Measurements from ENCODE around the gene PARD6A. TPM values are rescaled to one million over a fixed set of nuclear protein-coding genes. Genes with fewer than 3 reads are reported as not detected.

PARD6A gene
- total and polyA plus RNA-seq, 12 donors, result 1.5 to 49.1 (median 8.9) TPM

DNA sequence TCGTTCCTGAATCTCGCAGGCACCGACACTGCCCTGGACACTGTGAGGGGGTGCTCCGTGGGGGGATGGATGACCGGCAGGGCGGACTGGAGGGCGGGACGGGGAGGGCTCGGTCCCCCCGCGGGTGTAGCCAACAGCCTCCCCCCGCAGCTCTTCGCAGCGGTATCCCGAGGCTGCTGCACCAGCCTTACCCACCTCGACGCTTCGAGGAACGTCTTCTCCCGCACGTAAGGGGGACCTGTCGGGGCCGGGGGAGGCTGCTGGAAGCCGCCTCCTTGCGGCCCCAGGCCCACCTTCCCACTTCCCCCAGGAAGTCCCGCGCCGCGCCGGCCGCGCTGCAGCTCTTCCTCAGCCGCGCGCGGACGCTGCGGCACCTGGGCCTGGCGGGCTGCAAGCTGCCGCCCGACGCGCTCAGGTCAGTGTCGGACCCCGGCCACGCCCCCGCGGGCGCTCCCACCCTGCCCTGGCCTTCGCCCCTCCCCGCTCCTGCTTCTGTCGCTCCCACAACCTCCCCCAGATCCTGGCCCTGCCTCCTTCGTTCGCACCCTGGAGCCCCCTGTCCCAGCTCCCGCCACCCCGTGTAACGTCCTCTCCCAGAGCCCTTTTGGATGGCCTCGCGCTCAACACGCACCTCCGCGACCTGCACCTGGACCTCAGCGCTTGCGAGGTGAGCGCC lies 12.5 kb upstream of the PARD6A start:
- intact Hi-C loops (cut with DNase I), result loop anchor here in 1 of 2 donors (5.0 kb wide), 1 partner anchor 101 kb away; no protein-coding TSS in a partner anchor
- peaks cover 28% of the 10 kb centered on the region for H3K27me3 ChIP-seq

DNA sequence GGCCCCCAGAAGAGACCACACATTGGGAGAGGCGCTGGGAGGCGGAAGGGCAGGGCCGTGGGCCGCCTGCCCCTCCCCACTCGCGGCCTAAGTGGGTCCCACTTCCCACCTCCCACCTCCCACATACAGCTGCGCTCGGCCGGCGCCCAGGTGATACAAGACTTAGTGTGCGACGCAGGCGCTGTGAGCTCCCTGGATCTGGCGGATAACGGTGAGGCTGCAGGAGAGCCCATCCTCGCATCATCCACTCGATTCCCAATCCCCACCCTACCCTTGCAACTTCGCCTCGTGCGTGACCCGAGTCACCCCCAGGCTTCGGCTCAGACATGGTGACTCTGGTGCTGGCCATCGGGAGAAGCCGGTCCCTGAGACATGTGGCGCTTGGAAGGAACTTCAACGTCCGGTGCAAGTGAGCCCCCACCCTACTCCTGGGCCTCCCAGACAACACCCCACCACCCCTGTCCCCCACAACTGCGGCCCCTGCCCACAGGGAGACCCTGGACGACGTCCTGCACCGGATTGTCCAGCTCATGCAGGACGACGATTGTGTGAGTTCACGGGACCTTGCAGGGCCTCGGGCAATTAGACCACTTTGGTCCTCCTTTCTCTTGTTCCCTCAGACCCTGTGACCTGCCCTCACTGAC lies 11.9 kb upstream of the PARD6A start:
- H3K36me3 ChIP-seq (replicated peaks in 1 of 2), result no peaks in the 10 kb centered on the region
- no peak overlapping the region for H3K4me3 ChIP-seq
- 47 to 74% (median 61%) methylated on average over 12 to 35 of the region's 35 CpGs for WGBS, 4 donors
- H3K27me3 ChIP-seq, result peaks cover 32% of the 10 kb centered on the region
- H3K4me1 ChIP-seq (replicated peaks in 1 of 2), result peaks cover 6 to 15% of the 10 kb centered on the region in 2 donors
- no peaks in the 10 kb centered on the region for H3K9me3 ChIP-seq (replicated peaks in 1 of 3)
- no peak for DNase-seq
- intact Hi-C loops (cut with DNase I), result loop anchor here in 1 of 2 donors (5.0 kb wide), 1 partner anchor 102 kb away; no protein-coding TSS in a partner anchor
- no peak for TF ChIP-seq POLR2A (IDR thresholded peaks at IDR 0.05)
- TF ChIP-seq, protein P1, sequence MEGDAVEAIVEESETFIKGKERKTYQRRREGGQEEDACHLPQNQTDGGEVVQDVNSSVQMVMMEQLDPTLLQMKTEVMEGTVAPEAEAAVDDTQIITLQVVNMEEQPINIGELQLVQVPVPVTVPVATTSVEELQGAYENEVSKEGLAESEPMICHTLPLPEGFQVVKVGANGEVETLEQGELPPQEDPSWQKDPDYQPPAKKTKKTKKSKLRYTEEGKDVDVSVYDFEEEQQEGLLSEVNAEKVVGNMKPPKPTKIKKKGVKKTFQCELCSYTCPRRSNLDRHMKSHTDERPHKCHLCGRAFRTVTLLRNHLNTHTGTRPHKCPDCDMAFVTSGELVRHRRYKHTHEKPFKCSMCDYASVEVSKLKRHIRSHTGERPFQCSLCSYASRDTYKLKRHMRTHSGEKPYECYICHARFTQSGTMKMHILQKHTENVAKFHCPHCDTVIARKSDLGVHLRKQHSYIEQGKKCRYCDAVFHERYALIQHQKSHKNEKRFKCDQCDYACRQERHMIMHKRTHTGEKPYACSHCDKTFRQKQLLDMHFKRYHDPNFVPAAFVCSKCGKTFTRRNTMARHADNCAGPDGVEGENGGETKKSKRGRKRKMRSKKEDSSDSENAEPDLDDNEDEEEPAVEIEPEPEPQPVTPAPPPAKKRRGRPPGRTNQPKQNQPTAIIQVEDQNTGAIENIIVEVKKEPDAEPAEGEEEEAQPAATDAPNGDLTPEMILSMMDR (IDR thresholded peaks at IDR 0.05), result no peak
- H3K27ac ChIP-seq, result no peak overlapping the region

More for the DNA sequence above, 12.5 kb upstream of the PARD6A start:
- WGBS, 4 donors, result 22 to 50% (median 38%) methylated on average over 3 to 65 of the region's 65 CpGs
- H3K4me3 ChIP-seq, result no peak overlapping the region
- no peaks in the 10 kb centered on the region for H3K9me3 ChIP-seq (replicated peaks in 1 of 3)
- no peak for TF ChIP-seq POLR2A (IDR thresholded peaks at IDR 0.05)
- TF ChIP-seq, protein P1 (IDR thresholded peaks at IDR 0.05), result no peak
- peaks cover 1 to 10% of the 10 kb centered on the region in 2 donors for H3K4me1 ChIP-seq (replicated peaks in 1 of 2)
- DNase-seq, result no peak
- no peak overlapping the region for H3K27ac ChIP-seq
- no peaks in the 10 kb centered on the region for H3K36me3 ChIP-seq (replicated peaks in 1 of 2)

DNA sequence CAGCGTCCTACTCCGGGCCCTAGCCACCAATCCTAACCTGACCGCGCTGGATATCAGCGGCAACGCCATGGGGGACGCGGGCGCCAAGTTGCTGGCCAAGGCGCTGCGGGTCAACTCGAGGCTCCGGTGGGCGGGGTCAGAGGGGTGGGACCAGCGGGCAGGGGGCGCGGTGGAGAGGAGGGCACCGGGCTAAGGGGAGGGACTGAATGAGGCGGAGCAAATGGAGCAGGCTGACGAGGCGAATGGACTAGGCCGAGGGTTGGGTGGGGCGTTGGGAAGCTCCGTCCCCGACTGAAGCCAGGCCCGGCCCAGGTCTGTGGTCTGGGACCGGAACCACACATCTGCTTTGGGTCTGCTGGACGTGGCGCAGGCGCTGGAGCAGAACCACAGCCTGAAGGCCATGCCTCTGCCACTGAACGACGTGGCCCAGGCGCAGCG lies 11.2 kb upstream of the PARD6A start:
- H3K36me3 ChIP-seq (replicated peaks in 1 of 2), result no peaks in the 10 kb centered on the region
- WGBS, 4 donors, result 13 to 45% (median 25%) methylated on average over 14 to 34 of the region's 34 CpGs
- DNase-seq, result peak in 2 of 7 donors; percentile 40 to 52
- peaks cover 6 to 13% of the 10 kb centered on the region in 2 donors for H3K4me1 ChIP-seq (replicated peaks in 1 of 2)
- H3K4me3 ChIP-seq, result no peak overlapping the region
- H3K9me3 ChIP-seq (replicated peaks in 1 of 3), result no peaks in the 10 kb centered on the region
- no peak overlapping the region for H3K27ac ChIP-seq
- intact Hi-C loops (cut with DNase I), result loop anchor here in 1 of 2 donors (5.0 kb wide), 1 partner anchor 102 kb away; no protein-coding TSS in a partner anchor
- no peak for TF ChIP-seq POLR2A (IDR thresholded peaks at IDR 0.05)
- TF ChIP-seq, protein P1 (IDR thresholded peaks at IDR 0.05), result no peak
- H3K27me3 ChIP-seq, result peaks cover 37% of the 10 kb centered on the region

DNA sequence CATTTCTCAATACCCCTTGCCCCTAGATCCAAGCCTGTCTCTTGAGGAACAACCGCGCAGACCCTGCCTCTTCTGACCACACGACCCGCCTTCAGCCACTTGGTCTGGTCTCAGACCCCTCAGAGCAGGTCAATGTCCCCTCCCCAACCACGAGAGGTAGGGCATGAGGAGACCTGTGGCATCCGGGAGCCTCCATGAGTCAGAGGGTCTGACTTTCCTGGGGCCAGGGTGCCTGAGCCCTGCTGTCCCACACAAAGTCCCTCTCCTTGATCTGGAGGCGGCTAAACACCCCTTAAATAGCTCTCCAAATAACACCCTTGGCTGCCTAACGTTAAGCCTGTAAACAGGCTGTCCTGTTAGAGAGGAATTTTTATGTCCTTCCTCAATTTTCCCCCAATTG lies 10.7 kb upstream of the PARD6A start:
- no peak for DNase-seq
- WGBS, 4 donors, result 63 to 74% (median 69%) methylated on average over 7 to 8 of the region's 8 CpGs

More for the DNA sequence above, 10.7 kb upstream of the PARD6A start:
- no peak overlapping the region for H3K4me3 ChIP-seq
- no peak overlapping the region for H3K27ac ChIP-seq
- TF ChIP-seq, protein P1 (IDR thresholded peaks at IDR 0.05), result no peak
- no peak for TF ChIP-seq POLR2A (IDR thresholded peaks at IDR 0.05)
- H3K9me3 ChIP-seq (replicated peaks in 1 of 3), result no peaks in the 10 kb centered on the region
- H3K4me1 ChIP-seq (replicated peaks in 1 of 2), result peaks cover 6 to 8% of the 10 kb centered on the region in 2 donors
- intact Hi-C loops (cut with DNase I), result no loop called here
- H3K27me3 ChIP-seq, result peaks cover 36% of the 10 kb centered on the region
- H3K36me3 ChIP-seq (replicated peaks in 1 of 2), result no peaks in the 10 kb centered on the region

Data from adrenal gland (tissue), 12 donors.